ENCODE measurements around the gene FAM162A.

DNA sequence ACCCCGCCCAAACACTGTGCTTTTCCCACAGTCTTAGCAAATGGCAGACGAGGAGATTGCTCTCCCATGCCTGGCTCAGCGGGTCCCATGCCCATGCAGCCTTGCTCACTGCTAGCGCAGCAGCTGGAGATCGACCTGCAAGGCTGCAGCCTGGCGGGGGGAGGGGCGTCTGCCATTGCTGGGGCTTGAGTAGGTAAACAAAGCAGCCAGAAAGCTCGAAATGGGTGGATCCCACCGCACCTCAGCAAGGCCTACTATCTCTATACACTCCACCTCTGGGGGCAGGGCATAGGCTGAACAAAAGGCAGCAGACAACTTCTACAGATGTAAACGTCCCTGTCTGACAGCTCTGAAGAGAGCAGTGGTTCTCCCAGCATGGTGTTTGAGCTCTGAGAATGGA, 59.1 kb downstream of the FAM162A start:
- TF ChIP-seq, protein P1, sequence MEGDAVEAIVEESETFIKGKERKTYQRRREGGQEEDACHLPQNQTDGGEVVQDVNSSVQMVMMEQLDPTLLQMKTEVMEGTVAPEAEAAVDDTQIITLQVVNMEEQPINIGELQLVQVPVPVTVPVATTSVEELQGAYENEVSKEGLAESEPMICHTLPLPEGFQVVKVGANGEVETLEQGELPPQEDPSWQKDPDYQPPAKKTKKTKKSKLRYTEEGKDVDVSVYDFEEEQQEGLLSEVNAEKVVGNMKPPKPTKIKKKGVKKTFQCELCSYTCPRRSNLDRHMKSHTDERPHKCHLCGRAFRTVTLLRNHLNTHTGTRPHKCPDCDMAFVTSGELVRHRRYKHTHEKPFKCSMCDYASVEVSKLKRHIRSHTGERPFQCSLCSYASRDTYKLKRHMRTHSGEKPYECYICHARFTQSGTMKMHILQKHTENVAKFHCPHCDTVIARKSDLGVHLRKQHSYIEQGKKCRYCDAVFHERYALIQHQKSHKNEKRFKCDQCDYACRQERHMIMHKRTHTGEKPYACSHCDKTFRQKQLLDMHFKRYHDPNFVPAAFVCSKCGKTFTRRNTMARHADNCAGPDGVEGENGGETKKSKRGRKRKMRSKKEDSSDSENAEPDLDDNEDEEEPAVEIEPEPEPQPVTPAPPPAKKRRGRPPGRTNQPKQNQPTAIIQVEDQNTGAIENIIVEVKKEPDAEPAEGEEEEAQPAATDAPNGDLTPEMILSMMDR (IDR thresholded peaks at IDR 0.05) = no peak
- no peak for TF ChIP-seq POLR2AphosphoS5 (IDR thresholded peaks at IDR 0.05)
- TF ChIP-seq POLR2A (IDR thresholded peaks at IDR 0.05) = no peak

Data from gastroesophageal sphincter (tissue), 3 donors.